GM12875 (cell line): ENCODE measurements around the gene IL1RAPL2.
"Not testable (repeated sequence)": the region's sequence is repeated elsewhere in the genome, so short reads cannot be mapped to it uniquely, and the experiment has no call there.

Experiments
- H3K4me3 ChIP-seq: one replicate; pipeline ENCODE4 v1.5.1; 2011; ENCODE audit warnings: low read depth, low read length, control low read depth
- CTCF ChIP-seq: IDR thresholded peaks from 2 replicates; pipeline ENCODE4 v1.5.1; 2011; ENCODE audit warnings: low read depth, mild to moderate bottlenecking, control low read depth, inconsistent platforms, low read length, moderate library complexity, borderline replicate concordance; ENCODE audit not compliant: insufficient read depth

The IL1RAPL2 gene

GRCh38 chrX:105662248-105662647 is 1096.2 kb downstream of the IL1RAPL2 start:
- no peak overlapping the region for H3K4me3 ChIP-seq
- TF ChIP-seq CTCF, result no peak

GRCh38 chrX:105664243-105664642 is 1098.2 kb downstream of the IL1RAPL2 start:
- H3K4me3 ChIP-seq, result no peak overlapping the region
- no peak for TF ChIP-seq CTCF

- not testable (repeated sequence) for H3K4me3 ChIP-seq
Measured at GRCh38 chrX:105684288-105684687, 1118.3 kb downstream of the IL1RAPL2 start.

GRCh38 chrX:105694839-105695238 is 1128.8 kb downstream of the IL1RAPL2 start:
- H3K4me3 ChIP-seq, result no peak overlapping the region
- no peak for TF ChIP-seq CTCF

GRCh38 chrX:105695451-105695850 is 1129.5 kb downstream of the IL1RAPL2 start:
- no peak overlapping the region for H3K4me3 ChIP-seq
- no peak for TF ChIP-seq CTCF

- H3K4me3 ChIP-seq, result no peak overlapping the region
- no peak for TF ChIP-seq CTCF
Measured at GRCh38 chrX:105696870-105697269, 1130.9 kb downstream of the IL1RAPL2 start.

GRCh38 chrX:105697984-105698781 is 1132.2 kb downstream of the IL1RAPL2 start:
- no peak for TF ChIP-seq CTCF
- no peak overlapping the region for H3K4me3 ChIP-seq
